ENCODE results near the gene WWC2.
A peak's percentile ranks its signal among the peaks of the same experiment; 100 is the strongest.

Gene WWC2

GRCh38 chr4:183098723-183099536 lies at the start of gene WWC2:
TSS of gene WWC2 (plus strand) at chr4:183099257. CDS start at chr4:183099492, 235 bp downstream.
- DNase-seq = peak; percentile 53

- no peak for DNase-seq
These were observed 45.4 kb upstream of the WWC2 start for GRCh38 chr4:183053681-183054080.

GRCh38 chr4:183057255-183057654 lies 41.8 kb upstream of the WWC2 start:
- no peak for DNase-seq

DNA sequence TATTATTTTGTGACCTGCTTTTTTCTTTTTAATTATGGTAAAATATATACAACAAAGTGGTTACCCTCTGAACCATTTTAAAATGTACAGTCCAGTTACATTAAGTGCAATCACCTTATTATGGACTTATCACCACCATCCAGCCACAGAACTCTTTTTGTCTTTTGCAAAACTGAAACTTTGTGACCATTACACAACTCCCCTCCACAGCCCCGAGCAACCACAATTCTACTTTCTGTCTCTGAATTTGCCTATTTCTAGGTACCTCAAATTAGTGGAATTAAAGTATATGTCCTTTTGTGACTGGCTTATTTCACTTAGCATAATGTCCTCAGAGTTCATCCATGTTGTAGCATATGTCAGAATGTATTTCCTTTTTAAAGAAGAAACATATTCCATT lies 39.3 kb upstream of the WWC2 start:
- no peak for DNase-seq

DNA sequence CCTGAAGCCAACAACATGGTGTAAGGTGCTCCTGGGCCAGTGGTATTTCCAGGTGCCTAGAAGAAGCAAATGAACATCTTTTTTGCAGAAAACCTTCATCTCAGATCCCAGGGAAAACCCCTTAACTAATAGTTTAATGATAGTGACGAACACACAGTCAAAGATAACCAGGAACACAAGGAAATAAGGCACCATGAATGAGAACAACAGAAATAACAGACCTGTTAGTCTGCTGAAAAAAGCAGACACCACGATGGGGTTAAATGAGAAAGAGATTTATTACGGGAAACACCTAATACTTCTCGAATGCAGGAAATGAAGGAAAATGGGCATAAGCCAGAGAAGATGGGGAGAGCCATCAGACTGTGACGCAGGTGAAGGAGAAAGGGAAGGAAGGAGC lies 30.6 kb upstream of the WWC2 start:
- DNase-seq = no peak

- no peak for DNase-seq
These were observed 27.8 kb upstream of the WWC2 start for GRCh38 chr4:183071222-183071621.

DNA sequence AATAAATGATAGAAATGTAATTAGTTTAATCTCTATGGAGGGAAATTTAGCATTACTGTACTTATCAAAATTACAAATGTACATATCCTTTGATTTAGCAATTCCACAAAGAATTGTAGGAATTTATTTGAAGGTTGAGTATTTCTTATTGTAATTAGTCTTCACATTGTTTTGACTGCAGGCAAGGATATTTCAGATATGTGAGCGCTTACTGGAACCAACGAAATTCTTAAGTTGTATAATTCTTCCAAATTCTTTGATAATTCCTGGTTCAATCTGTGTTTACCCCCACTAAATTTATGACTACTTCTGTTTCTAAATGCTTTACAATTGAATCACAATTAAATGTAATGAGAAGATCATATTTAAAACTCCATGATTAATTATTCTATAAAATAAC lies 26.9 kb upstream of the WWC2 start:
- no peak for DNase-seq

GRCh38 chr4:183073838-183074145 lies 25.3 kb upstream of the WWC2 start:
- no peak for DNase-seq

DNA sequence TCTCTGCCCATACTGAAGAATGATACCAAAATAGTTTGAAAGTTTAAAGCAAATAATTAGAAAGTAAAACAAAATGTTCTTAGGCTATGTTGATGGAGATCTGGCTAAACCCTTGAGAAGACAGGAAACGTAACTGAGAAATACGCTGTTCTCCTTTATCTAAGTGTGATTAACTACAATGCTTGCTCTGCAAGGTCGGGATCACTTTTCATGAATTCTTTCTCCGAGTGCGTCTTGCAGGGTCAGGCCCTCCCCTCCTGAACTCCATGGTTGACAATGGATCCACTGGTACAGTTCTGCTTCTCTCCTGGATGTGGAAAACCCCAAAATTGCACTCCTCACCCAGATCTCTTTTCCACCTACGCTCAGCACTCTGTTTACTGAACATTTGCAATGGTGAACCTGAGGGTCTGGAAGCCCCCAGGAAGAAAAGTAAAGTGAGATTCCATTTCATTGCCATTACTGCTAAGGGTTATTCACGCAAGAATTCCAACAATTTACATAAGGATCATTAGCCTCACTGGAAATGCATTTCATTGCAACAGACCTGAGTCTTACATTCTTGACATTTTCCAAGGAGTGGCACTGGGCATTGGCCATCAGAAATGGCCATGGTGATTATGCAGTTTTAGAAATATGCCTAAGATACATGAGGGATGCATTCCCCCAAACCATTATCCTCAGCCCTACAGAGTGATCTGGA lies 24.6 kb upstream of the WWC2 start:
- DNase-seq = no peak

DNA sequence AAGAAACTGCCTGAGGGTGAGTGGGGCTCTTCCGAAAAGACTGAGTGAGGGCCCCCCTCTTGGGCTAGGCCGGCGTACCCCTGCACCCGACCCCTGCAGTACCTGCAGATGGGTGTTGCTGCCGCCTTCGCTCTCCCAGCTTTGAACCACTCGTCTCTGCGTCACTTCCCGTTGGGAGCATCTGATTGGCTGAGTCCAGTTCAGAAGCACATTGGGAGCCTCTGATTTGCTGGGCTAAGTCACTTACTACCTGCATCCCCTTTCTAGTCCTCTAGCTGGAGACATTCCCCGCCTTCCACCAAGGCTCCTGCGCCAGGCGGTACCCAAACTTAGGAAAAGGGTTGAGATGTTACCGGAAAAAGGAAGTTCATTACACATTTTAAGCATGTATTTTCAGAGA lies 20.4 kb upstream of the WWC2 start:
- DNase-seq = no peak

DNA sequence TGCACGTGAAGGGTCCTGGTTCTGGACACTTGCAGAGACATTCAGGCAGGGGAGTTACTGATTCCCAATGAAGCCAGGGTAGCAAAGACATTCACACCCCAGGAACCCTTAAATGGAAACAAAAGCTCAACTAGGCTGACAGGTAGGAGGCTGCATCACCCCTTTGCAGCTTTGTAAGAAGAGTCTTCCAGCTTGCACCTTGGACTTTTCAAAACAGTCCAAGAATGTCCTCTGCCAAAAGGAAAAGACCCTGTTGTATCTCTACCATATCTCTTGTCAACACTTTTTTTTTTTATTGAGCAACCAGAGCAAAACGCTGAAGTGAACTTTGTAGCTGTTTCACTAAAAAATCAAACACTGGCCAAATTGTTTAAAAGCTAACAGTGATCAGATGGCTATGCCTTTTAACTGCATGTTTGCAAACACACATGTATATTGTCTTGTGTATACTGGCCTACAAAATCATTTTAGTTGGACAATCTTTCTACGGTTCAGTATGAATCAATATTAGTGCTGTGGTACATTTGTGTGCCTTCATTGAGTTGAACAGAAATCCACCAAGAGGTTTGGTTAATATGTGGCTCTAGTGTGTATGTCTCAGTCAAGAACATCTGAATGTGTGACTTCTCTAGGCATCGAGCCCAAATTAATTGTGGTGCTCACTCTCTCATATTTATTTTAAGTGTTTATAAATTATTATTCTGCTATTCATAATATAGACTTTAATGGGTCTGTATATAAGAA lies 18.5 kb upstream of the WWC2 start:
- no peak for DNase-seq

DNA sequence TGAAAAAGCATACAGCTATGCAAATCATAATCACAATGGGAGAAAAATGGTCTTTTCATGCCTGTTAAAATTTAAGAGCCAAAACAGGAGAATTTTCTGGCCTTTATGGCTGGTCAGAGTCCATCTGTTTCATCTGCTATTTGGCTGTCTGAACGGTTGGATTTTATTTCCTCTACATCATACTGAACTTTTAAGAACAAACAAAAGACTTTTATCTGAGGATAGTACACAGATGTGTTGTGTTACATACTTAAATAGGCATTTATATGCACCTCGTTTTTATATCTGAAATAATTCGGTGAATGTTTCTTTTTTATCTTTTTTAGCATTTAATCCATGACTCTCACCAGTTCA lies 18.0 kb upstream of the WWC2 start:
- DNase-seq = no peak

DNA sequence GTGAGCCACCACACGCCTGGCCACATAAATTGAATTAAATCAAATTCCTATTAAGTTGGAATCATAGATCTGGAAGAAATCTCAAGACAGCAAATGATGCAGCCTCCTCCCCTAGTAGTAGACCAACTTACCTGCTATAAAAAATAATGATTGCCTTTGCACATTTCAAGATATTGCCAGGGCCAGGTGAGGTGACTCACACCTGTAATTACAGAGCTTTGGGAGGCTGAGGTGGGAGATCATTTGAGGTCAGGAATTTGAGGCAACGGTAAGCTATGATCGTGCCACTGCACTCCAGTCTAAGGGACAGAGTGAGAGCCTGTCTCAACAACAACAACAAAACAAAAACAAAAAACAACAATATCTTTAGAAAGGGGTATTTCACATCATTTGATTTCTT lies 17.0 kb upstream of the WWC2 start:
- no peak for DNase-seq

DNA sequence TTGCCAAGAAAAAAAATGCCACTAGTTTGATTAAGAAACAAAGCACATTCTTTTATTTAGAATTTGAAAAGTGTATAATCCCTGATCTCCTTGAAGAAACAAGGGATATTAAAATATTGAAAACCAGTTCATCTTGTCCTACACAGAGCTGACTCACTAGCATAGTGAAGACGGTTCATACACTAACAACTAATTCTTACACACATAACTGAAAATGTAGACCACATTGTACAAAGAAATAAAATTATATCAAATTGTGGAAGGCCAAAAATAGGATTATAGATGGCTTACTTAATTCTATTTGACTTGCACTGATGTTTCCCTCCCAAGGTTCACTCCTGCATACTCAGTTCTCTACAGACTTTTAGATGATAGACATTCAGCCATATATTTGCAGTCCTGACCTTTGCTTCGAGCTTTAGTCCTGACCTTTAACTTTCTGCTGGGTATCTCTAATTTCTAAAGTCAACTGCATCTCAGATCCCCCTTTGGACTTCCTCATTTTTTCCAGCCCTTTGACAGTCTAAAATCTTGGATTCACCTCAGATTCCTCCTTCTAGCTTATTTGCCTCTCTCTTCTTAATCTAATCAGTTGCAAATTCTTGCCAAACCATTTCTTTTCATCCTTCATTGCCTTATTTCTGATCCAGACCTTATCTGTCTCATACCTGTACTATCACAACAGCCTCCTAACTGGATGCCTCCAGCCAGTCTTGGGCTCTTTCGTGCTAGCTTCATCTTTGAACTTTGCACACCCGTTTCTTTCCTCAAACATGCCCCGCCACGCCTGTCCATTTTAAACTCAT lies 4.5 kb upstream of the WWC2 start:
- DNase-seq = no peak

GRCh38 chr4:183095199-183095512 lies 3.9 kb upstream of the WWC2 start:
- DNase-seq = no peak

GRCh38 chr4:183096276-183096965 lies 2.6 kb upstream of the WWC2 start:
- DNase-seq = no peak

DNA sequence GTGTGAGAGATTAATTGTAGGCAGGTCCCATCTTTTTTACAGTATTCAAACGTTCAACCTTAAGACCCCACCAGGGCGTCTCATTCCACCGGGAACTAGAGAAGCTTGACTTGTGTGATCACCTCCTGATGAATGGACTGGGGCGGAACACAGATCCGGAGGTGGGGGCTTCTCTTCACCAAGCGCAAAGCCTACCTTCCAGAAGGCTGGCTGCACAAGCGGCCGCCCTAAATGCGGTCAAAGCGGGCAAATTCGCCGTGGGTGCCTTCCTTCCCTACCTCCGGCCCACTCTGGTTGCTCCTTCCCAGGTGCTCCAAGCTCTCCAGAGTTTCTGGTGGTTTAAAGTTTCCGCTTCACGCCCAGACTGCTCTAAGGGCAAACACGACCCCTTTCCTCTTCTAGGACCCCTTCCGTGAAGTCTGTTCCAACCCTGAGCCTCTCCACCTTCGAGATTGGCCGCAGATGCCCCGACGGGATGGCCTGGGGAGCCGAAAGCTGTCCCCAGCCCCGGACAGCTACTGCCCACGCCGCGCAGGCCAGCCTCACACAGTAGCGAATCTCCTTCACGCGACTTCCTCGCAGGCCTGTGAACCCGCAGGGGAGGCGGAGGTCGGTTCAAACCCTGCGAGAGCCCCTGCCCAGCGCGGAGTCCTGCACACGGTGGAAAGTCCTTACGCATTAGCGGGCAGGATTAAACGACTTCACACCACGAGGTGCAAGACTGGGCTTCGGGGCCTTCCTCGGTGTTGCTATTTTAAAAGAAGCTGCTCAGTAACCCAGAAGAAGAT lies 1.6 kb upstream of the WWC2 start:
- DNase-seq = no peak

- peak; percentile 7 for DNase-seq
These were observed 886 bp upstream of the WWC2 start for GRCh38 chr4:183098019-183098722.

GRCh38 chr4:183099537-183100297 lies 660 bp downstream of the WWC2 start:
- peak; percentile 8 for DNase-seq

GRCh38 chr4:183100298-183100599 lies 1.2 kb downstream of the WWC2 start:
- DNase-seq = no peak

DNA sequence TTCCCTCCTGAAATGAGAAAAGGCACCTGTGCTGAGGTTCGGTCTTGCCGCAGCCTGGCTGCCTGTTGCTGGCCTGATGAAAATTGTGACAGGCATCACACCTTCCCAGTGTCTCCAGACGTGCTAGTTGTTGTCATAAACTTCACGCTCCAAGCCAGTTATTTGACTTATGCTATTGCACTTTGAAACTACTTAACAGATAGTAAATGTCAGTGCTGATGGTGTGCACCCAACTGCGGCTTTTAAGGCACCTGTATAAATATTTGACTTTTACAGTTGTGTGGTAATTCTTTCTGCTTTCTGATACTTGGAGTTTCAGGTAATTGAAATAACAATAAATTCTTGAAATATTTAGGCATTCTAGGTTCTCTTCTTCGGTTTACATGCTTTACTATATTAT lies 1.8 kb downstream of the WWC2 start:
- no peak for DNase-seq

Data from stimulated activated CD4-positive, alpha-beta T cell treated with anti-CD3 and anti-CD28 coated beads, Interleukin-1b, Interleukin-23, amount 100 ng/mL, for 48 hours (primary cell).